ENCODE measurements around the gene PGAM4.

GRCh38 chrX:77977095-77977494 is 7.7 kb upstream of the PGAM4 start:
- no peak for TF ChIP-seq CTCF (IDR thresholded peaks at IDR 0.05)
- TF ChIP-seq POLR2A (IDR thresholded peaks at IDR 0.05) = no peak
- no peak for TF ChIP-seq POLR2AphosphoS5 (IDR thresholded peaks at IDR 0.05)

All from transverse colon (tissue), 4 donors.